RWPE1 (cell line): ENCODE results near the gene RCOR2.

ENCODE experiments used
- CTCF ChIA-PET: fragments of 350-600 bp; sonication (Branson Sonifier 250); formaldehyde crosslinking; extraction: SDS; loops from one replicate; lab custom pipeline; 2021; lab: Yijun Ruan, JAX
- POLR2A ChIA-PET: fragments of 400-600 bp; formaldehyde crosslinking; extraction: SDS; loops from one replicate; lab custom pipeline; 2020; ENCODE audit warnings: antibody characterized with exemption; ENCODE audit not compliant: low non-redundant PET; lab: Yijun Ruan, JAX
- DNase-seq: peaks from one replicate; pipeline ENCODE4 v3.0.0; 2012; ENCODE audit warnings: low spot score
- H3K27ac ChIP-seq: fragments of 450-650 bp; 2 replicates; pipeline ENCODE4 v1.5.1; 2017
- TF ChIP-seq, protein P1 (sequence below): fragments of 450-650 bp; conservative IDR thresholded peaks from 2 replicates; pipeline ENCODE4 v1.5.1; 2017; ENCODE audit warnings: low read depth, mild to moderate bottlenecking

RCOR2 gene

DNA sequence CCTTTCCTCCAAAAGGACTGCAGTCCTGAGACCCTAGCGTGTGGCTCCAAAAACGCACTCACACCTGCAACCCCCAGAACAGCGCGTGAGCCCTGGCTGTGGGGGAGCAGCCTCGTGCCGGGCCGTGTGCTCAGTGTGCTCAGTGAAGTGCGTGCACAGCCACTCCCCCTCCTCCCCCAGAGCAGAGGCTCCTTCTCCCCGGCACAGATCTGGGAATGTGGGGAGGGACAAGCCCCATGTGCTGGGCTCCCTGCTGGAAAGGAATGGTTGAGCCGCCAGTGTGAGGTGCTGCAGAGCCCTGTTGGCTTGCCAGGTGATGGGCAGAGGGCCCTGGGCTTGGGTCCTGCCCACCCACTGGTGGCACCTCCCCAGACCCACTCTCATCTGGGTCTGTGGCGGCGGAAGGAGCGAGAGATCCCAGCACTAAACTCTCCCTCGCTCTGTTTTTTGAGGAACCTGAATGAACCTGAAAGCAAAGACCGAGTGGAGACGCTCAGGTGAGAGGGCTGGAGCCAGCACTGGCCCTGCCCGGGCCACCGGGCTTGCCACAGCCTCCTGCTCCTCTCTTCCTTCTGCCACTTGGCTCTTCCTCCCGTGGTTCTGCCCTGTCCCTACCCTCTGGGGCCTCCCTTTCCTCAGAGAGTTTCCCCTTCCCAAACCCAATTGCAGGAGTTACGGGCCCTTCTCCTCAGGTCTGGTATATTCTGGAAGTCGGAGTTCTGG is 9.0 kb downstream of the RCOR2 start:
- DNase-seq, result no peak
- CTCF ChIA-PET, result no interaction called here
- H3K27ac ChIP-seq, result peak overlapping the region; percentile 34
- POLR2A ChIA-PET, result no interaction called here
- TF ChIP-seq, protein P1, sequence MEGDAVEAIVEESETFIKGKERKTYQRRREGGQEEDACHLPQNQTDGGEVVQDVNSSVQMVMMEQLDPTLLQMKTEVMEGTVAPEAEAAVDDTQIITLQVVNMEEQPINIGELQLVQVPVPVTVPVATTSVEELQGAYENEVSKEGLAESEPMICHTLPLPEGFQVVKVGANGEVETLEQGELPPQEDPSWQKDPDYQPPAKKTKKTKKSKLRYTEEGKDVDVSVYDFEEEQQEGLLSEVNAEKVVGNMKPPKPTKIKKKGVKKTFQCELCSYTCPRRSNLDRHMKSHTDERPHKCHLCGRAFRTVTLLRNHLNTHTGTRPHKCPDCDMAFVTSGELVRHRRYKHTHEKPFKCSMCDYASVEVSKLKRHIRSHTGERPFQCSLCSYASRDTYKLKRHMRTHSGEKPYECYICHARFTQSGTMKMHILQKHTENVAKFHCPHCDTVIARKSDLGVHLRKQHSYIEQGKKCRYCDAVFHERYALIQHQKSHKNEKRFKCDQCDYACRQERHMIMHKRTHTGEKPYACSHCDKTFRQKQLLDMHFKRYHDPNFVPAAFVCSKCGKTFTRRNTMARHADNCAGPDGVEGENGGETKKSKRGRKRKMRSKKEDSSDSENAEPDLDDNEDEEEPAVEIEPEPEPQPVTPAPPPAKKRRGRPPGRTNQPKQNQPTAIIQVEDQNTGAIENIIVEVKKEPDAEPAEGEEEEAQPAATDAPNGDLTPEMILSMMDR, result no peak

DNA sequence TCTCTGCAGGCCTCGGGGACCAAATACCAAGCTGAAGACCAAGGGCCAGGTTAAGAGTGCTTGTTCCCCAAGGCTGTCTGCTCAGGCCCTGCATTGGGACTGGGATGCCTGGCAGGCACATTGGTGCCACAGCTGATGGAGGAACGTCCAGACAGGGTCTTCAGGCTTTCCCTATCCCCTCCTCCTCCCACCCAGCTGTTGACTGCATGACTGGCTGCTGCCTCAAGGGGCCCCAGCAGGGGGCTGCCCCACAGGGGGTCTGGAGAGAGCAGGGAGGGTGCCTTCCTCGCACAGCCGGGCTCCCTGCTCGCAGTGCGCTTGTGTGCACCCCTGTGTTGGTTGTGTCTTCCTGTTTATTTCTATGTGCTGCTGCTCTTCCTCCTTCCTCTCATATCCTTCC is 9.9 kb downstream of the RCOR2 start:
- H3K27ac ChIP-seq, result peak overlapping the region; percentile 34; the same call in 1 of the 2 replicates
- TF ChIP-seq, protein P1, result no peak
- ChIA-PET POLR2A (no interaction called here), CTCF (interaction anchor here (0.6 to 1.4 kb wide), 6 partner anchors 9 to 67 kb away, joined by 3 to 7 read pairs (median 4); no protein-coding TSS in a partner anchor)
- DNase-seq, result no peak

DNA sequence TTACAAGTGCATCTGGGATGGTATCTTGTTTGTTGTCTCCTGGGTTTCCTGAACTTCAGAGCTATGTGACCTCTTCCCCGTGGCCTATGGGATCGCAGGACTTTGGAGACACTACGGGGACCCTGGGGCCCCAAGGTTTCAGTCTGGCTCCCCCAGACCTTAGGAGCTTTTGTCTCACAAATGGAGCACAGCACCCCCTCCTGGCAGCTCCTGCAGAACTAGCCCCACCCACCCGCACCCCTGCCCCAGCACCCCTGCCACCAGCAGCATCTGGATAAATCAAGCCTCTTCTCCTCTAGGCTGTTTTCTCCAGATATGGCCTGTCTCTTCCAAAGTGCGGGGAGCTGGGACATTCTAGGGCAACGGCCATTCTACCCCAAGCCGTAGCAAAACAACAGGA is 10.4 kb downstream of the RCOR2 start:
- TF ChIP-seq, protein P1, result no peak; the same call in 1 of the 2 replicates
- DNase-seq, result no peak
- peak overlapping the region; percentile 34; the same call in 1 of the 2 replicates for H3K27ac ChIP-seq
- POLR2A ChIA-PET, result interaction anchor here (0.6 kb wide), 1 partner anchor 67 kb away, joined by 3 read pairs; no protein-coding TSS in a partner anchor
- CTCF ChIA-PET, result interaction anchor here (0.6 to 1.4 kb wide), 5 partner anchors 8 to 67 kb away, joined by 3 to 4 read pairs (median 3); no protein-coding TSS in a partner anchor

DNA sequence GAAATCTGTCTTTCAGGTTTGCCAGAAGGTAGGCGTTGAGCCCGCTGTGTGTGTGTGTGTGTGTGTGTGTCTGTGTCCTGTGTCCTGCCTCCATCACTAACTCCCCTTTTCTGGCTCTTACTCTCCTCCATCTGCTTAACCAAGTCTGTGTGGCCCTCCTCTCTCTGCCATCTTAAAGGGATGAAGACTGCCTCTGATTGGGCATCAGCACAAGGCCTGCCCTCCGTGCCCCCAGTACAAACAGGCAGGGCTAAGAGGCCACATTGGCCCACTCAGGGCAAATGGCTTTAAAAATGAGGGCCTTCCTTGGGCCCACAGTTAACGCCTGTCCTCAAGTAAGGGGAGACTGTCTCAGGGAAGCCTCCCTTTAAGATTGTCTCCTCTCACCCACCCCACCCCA is 10.9 kb downstream of the RCOR2 start:
- POLR2A ChIA-PET, result interaction anchor here (0.6 kb wide), 1 partner anchor 66 kb away, joined by 3 read pairs; no protein-coding TSS in a partner anchor
- TF ChIP-seq, protein P1, result no peak

DNA sequence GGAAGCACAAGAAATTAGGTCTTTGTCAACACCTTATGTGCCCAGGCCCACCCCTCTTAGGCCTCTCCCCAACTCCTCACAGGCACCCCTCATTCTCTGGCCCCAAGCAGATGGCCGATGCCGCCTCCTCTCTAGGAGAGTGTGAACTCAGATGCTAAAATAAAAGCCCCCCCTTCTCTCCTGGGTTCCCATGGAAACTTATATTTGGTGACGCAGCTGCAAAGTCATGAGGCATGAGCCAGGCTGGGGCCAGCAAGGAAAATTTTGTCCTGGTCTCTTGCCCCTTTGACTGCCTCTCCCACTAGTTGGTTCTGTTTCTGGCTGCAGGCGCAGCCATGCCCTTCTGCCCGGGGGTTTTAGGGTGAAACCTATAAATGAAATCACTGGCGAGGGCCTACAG is 11.8 kb downstream of the RCOR2 start:
- 0 out of 2 replicates have a peak overlapping the region, but pooled peaks have one; percentile 21 for H3K27ac ChIP-seq
- ChIA-PET POLR2A (no interaction called here), CTCF (interaction anchor here (1.0 kb wide), 1 partner anchor 24 kb away, joined by 4 read pairs; no protein-coding TSS in a partner anchor)
- DNase-seq, result no peak
- TF ChIP-seq, protein P1, result no peak

More for the DNA sequence above, 10.9 kb downstream of the RCOR2 start:
- CTCF ChIA-PET, result interaction anchor here (0.6 to 1.4 kb wide), 6 partner anchors 9 to 66 kb away, joined by 3 to 4 read pairs (median 4); no protein-coding TSS in a partner anchor
- H3K27ac ChIP-seq, result no peak overlapping the region
- no peak for DNase-seq

DNA sequence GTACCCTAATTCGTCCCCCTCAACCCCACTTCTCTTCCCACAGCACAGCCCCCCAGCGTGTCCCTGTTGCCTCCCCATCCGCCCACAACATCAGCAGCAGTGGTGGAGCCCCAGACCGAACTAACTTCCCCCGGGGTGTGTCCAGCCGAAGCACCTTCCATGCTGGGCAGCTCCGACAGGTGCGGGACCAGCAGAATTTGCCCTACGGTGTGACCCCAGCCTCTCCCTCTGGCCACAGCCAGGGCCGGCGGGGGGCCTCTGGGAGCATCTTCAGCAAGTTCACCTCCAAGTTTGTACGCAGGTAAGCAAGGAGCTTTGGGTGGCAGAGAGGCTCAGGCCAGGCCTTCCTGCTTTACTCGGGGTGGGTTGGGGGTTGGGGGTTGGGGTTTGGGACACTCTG is 12.2 kb downstream of the RCOR2 start:
- TF ChIP-seq, protein P1, result no peak
- DNase-seq, result no peak
- ChIA-PET POLR2A (no interaction called here), CTCF (no interaction called here)
- 0 out of 2 replicates have a peak overlapping the region, but pooled peaks have one; percentile 21 for H3K27ac ChIP-seq
